Lower leg skin (tissue), 4 donors: Measurements from ENCODE around the gene RTF2. TPM values are rescaled to one million over a fixed set of nuclear protein-coding genes. Genes with fewer than 3 reads are reported as not detected.

ENCODE experiments used
- DNase-seq, 2 donors: peaks; one replicate each; pipeline ENCODE4 v3.0.0-alpha.2; 2019; ENCODE audit warnings: low spot score in 2 of 2
- H3K4me3 ChIP-seq: fragments of 200-600 bp; sonication (generic); 2 replicates; pipeline ENCODE4 v1.5.1; 2017; ENCODE audit warnings: mild to moderate bottlenecking, low read depth; ENCODE audit not compliant: poor library complexity, severe bottlenecking
- CTCF ChIP-seq, 3 donors: fragments of 450-650 bp; IDR thresholded peaks; one replicate each; pipeline ENCODE4 v1.5.1; 2016; ENCODE audit warnings: antibody characterized with exemption in 3 of 3, mild to moderate bottlenecking in 3 of 3, moderate library complexity in 2 of 3
- POLR2A ChIP-seq, 2 donors: fragments of 450-650 bp; IDR thresholded peaks; one replicate each; pipeline ENCODE4 v1.6.1; 2016 to 2017; ENCODE audit warnings: antibody characterized with exemption in 2 of 2, mild to moderate bottlenecking in 1 of 2, moderate library complexity in 1 of 2
- WGBS, 2 donors: methylation state at CpG; one replicate each; pipeline ENCODE4 v1.1.5; 2018; 5-methylcytosine and 5-hydroxymethylcytosine counted together
- intact Hi-C: fragments of 100-400 bp; cut with DNase I; formaldehyde crosslinking; loops from one replicate; pipeline ENCODE4 v1.15.0; 2023; ENCODE audit warnings: low total_unique reads
- total RNA-seq, 4 donors: library from RNA; depleted of rRNA; stranded (reverse); fragments of >200 nt; gene quantifications; one replicate each; pipeline ENCODE4 v1.1.0, GENCODE V29; 2016

The RTF2 gene
- total RNA-seq, 4 donors from 2014 or later, result 37.0 to 57.8 (median 47.9) TPM

DNA sequence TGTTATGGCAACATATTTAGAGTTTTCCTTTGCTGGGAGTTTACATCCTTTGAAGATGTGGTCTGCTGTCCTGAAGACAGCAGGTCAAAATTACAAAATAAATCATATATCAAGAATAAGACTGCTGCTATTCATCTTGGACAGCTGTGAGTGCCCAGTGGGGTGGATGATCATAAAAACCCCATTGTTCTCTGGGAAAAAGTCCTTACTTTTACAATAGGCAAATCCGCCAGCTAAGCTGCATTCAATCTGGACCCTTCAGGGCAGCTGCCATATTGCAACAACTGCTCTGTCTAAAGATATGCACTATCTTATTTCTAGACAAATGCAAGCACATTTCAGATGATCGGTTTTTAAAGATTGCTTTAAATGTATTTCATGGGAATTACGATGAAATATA, 37.0 kb upstream of the RTF2 start:
- no peak for TF ChIP-seq CTCF (IDR thresholded peaks at IDR 0.05)
- no peak for TF ChIP-seq POLR2A (IDR thresholded peaks at IDR 0.05)
- WGBS, 2 donors, result 85 to 87% methylated on average over 3 of the region's 3 CpGs
- intact Hi-C loops, result no loop called here
- no peak overlapping the region for H3K4me3 ChIP-seq
- peak in 1 of 2 donors; percentile 6 for DNase-seq

DNA sequence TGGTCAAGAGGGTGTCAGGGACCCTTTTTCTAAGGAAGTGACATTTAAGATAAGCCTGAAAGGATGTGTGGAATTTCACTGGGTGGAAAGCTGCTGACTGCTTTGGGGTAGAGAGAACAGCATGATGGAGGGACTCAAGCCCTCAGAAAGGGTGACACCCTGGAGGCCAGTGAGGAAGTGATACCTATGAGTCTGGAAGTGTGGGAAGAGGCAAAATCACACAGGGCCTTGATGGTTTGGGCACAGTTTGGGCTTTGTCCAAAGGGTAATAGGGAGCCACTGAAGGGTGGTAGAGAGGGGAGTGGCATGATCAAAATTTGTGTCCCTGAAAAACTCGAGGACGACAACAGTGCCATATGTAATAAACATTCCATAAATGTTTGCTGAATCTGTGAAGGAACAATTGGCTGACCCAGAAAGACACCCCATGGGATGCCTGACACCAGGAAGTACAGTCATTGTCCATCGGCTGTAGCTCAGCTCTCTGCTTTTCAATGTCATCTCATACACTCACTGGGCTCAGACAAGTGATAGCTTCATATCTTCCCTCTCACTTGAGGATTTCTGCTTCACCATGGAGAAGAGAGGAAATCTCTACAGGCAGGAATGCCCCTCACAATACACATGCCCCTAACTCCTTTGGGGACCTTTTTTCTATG, 35.1 kb upstream of the RTF2 start:
- 41 to 53% methylated on average over 3 of the region's 3 CpGs for WGBS, 2 donors
- intact Hi-C loops, result no loop called here
- H3K4me3 ChIP-seq, result no peak overlapping the region
- DNase-seq, result peak in 1 of 2 donors; percentile 54
- TF ChIP-seq POLR2A (IDR thresholded peaks at IDR 0.05), result no peak
- no peak for TF ChIP-seq CTCF (IDR thresholded peaks at IDR 0.05)

DNA sequence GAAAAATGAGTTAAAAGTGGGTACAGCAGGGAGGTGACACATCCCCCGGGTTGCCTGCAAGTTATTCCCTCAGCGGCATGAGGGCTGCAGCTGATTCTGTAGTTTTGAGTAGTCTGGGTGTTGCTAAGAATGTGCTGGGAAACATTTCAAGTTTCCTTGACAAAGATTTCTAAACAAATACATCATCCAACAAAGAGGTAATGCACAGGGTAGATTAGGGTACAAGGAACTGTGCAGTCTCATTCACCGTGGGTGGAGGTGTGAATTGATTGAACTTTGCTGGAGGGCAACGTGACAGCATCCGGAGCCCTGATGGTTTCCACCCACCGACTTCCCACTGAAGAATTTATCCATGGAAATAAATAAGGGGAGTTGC, 34.6 kb upstream of the RTF2 start:
- peak in 1 of 2 donors; percentile 52 for DNase-seq
- TF ChIP-seq POLR2A (IDR thresholded peaks at IDR 0.05), result no peak
- TF ChIP-seq CTCF (IDR thresholded peaks at IDR 0.05), result no peak
- no peak overlapping the region for H3K4me3 ChIP-seq
- intact Hi-C loops, result no loop called here
- WGBS, 2 donors, result 10 to 30% methylated on average over 5 to 6 of the region's 6 CpGs

DNA sequence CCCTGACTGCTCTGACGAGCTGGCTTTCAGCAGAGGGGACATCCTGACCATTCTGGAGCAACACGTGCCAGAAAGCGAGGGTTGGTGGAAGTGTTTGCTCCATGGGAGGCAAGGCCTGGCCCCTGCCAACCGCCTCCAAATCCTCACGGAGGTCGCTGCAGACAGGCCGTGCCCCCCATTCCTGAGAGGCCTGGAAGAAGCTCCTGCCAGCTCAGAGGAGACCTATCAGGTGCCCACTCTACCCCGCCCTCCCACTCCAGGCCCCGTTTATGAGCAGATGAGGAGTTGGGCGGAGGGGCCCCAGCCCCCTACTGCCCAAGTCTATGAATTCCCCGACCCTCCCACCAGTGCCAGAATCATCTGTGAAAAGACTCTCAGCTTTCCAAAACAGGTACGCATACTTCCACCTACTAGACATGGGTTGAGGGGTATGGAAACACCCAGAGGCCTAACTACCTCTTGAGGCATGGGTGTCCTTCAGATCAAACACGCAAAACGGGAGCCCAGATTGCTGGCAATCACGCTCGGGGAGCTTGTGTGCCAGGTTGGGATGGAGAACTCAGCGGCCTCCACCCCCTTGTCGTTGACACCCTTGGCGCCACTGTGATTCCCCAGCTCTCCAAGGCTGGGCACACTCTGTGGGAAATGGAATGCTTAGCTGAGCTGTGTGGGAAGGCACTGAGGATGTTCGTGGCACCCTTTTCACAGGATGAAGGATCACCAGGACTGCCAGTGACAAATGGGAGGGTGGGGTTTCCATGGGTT, 31.0 kb upstream of the RTF2 start:
- H3K4me3 ChIP-seq, result no peak overlapping the region
- peak in 1 of 2 donors; percentile 64 for DNase-seq
- WGBS, 2 donors, result 91% methylated on average over 20 of the region's 20 CpGs
- intact Hi-C loops, result no loop called here
- TF ChIP-seq CTCF (IDR thresholded peaks at IDR 0.05) (no peak), POLR2A (IDR thresholded peaks at IDR 0.05) (no peak)

DNA sequence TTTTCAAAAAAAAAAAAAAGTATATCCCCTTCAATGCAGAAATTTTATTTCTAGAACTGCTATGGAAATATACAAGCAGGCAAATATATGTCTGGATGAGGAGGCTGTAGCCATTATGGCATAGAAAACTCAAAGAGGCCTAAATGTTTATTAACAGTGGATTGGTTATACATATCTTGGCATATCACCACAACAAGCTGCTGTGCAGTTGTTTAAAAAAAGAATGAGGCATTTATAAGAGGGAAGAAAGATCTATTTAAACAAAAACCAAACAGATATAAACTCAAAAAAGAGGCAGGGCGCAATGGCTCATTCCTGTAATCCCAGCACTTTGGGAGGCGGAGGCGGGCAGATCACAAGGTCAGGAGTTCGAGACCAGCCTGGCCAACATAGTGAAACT, 30.1 kb upstream of the RTF2 start:
- intact Hi-C loops, result no loop called here
- no peak for DNase-seq
- 92 to 96% methylated on average over 4 of the region's 4 CpGs for WGBS, 2 donors

More for the DNA sequence above, 30.1 kb upstream of the RTF2 start:
- H3K4me3 ChIP-seq, result no peak overlapping the region
- TF ChIP-seq POLR2A (IDR thresholded peaks at IDR 0.05), result no peak
- TF ChIP-seq CTCF (IDR thresholded peaks at IDR 0.05), result no peak
